Neural cell (in vitro differentiated cells): ENCODE results near the gene SERPINB1. TPM values are rescaled to one million over a fixed set of nuclear protein-coding genes. Genes with fewer than 3 reads are reported as not detected.

Experiments
- H2AFZ ChIP-seq: fragments of 200-600, 300-800 bp; sonication (generic), shearing (Covaris generic); 2 replicates; pipeline ENCODE4 v1.6.0; 2014; ENCODE audit warnings: low read depth, mild to moderate bottlenecking, antibody characterized with exemption, low read length, moderate library complexity
- H3F3A ChIP-seq: fragments of 200-600 bp; shearing (Covaris generic); 2 replicates; pipeline ENCODE4 v1.6.1; 2016; ENCODE audit warnings: mild to moderate bottlenecking, moderate library complexity, mixed read lengths, antibody characterized with exemption, low read length; ENCODE audit not compliant: insufficient read depth, poor library complexity, severe bottlenecking
- H3K27ac ChIP-seq: fragments of 200-600, 300-800 bp; sonication (generic), shearing (Covaris generic); 2 replicates; pipeline ENCODE4 v1.5.1; 2014; ENCODE audit warnings: mild to moderate bottlenecking, low read length, moderate library complexity
- H3K27me3 ChIP-seq: fragments of 300-800, 200-600 bp; sonication (generic), shearing (Covaris generic); 2 replicates; pipeline ENCODE4 v1.6.0; 2014; ENCODE audit warnings: mild to moderate bottlenecking, low read depth, low read length, moderate library complexity; ENCODE audit not compliant: insufficient read depth
- H3K36me3 ChIP-seq: fragments of 300-800, 200-600 bp; sonication (generic), shearing (Covaris generic); 2 replicates; pipeline ENCODE4 v1.5.1; 2014; ENCODE audit warnings: mild to moderate bottlenecking, antibody characterized with exemption, low read length, moderate library complexity; ENCODE audit not compliant: insufficient read depth
- H3K4me2 ChIP-seq: fragments of 300-800, 200-600 bp; sonication (generic), shearing (Covaris generic); 2 replicates; pipeline ENCODE4 v1.6.0; 2014; ENCODE audit warnings: mild to moderate bottlenecking, low read length
- H3K4me3 ChIP-seq: fragments of 300-800, 200-600 bp; sonication (generic), shearing (Covaris generic); 2 replicates; pipeline ENCODE4 v1.5.1; 2014; ENCODE audit warnings: mild to moderate bottlenecking, low read length, moderate library complexity
- H3K79me2 ChIP-seq: fragments of 200-600 bp; shearing (Covaris generic); replicated peaks from 2 replicates; pipeline ENCODE4 v1.6.0; 2014; ENCODE audit warnings: mild to moderate bottlenecking, low read length, moderate library complexity; ENCODE audit not compliant: insufficient read depth
- H3K9ac ChIP-seq: fragments of 300-800, 200-600 bp; sonication (generic), shearing (Covaris generic); 2 replicates; pipeline ENCODE4 v1.6.1; 2016; ENCODE audit warnings: mild to moderate bottlenecking, low read length, mixed read lengths
- H3K9me2 ChIP-seq: fragments of 200-600 bp; shearing (Covaris generic); 2 replicates; pipeline ENCODE4 v1.6.1; 2016; ENCODE audit warnings: mild to moderate bottlenecking, low read length, mixed read lengths; ENCODE audit not compliant: insufficient read depth
- H3K9me3 ChIP-seq: fragments of 200-600, 300-800 bp; sonication (generic), shearing (Covaris generic); 2 replicates; pipeline ENCODE4 v1.6.1; 2016; ENCODE audit warnings: mild to moderate bottlenecking, mixed run types, low read length, moderate library complexity, mixed read lengths
- H4K20me1 ChIP-seq: fragments of 200-600 bp; shearing (Covaris generic); 2 replicates; pipeline ENCODE4 v1.6.1; 2016; ENCODE audit warnings: mild to moderate bottlenecking, mixed run types; ENCODE audit not compliant: insufficient read depth
- EP300 ChIP-seq: fragments of 450-650 bp; conservative IDR thresholded peaks from 2 replicates; pipeline ENCODE4 v1.6.1; 2014; ENCODE audit warnings: antibody characterized with exemption, mild to moderate bottlenecking, moderate library complexity; ENCODE audit not compliant: poor library complexity, severe bottlenecking
- EZH2 ChIP-seq: fragments of 200-600, 300-800 bp; shearing (Covaris generic), sonication (generic); IDR thresholded peaks from 2 replicates; pipeline ENCODE4 v1.6.1; 2014; ENCODE audit warnings: antibody characterized with exemption, low read length, borderline replicate concordance, mild to moderate bottlenecking; ENCODE audit not compliant: insufficient read depth, poor library complexity, severe bottlenecking
- MXI1 ChIP-seq: fragments of 450-650 bp; conservative IDR thresholded peaks from 2 replicates; pipeline ENCODE4 v1.6.1; 2014; ENCODE audit warnings: antibody characterized with exemption, mild to moderate bottlenecking; ENCODE audit not compliant: poor library complexity, severe bottlenecking
- POLR2AphosphoS5 ChIP-seq: IDR thresholded peaks from 2 replicates; pipeline ENCODE4 v1.6.1; 2012
- RAD21 ChIP-seq: fragments of 450-650 bp; conservative IDR thresholded peaks from 2 replicates; pipeline ENCODE4 v1.6.1; 2014; ENCODE audit warnings: antibody characterized with exemption, mild to moderate bottlenecking, moderate library complexity
- SMC3 ChIP-seq: fragments of 450-650 bp; conservative IDR thresholded peaks from 2 replicates; pipeline ENCODE4 v1.6.1; 2014; ENCODE audit warnings: antibody characterized with exemption, mild to moderate bottlenecking, moderate library complexity; ENCODE audit not compliant: poor library complexity
- TAF1 ChIP-seq: IDR thresholded peaks from 2 replicates; pipeline ENCODE4 v1.6.1; 2012; ENCODE audit warnings: low read depth
- polyA plus RNA-seq: library from polyadenylated mRNA; depleted of rRNA; stranded (reverse); fragments of >200 nt; gene quantifications from 2 replicates; pipeline ENCODE4 v1.2.3, GENCODE V29; 2014
- TF ChIP-seq, protein P1 (sequence below): IDR thresholded peaks from 2 replicates; pipeline ENCODE4 v1.6.1; 2012; ENCODE audit warnings: borderline replicate concordance
- TF ChIP-seq, protein P2 (sequence below): fragments of 450-650 bp; IDR thresholded peaks from 2 replicates; pipeline ENCODE4 v1.5.1; 2014; ENCODE audit warnings: antibody characterized with exemption, mild to moderate bottlenecking, moderate library complexity; ENCODE audit not compliant: poor library complexity, severe bottlenecking

Gene SERPINB1
- polyA plus RNA-seq, 1 donor from 2014 or later = not detected

DNA sequence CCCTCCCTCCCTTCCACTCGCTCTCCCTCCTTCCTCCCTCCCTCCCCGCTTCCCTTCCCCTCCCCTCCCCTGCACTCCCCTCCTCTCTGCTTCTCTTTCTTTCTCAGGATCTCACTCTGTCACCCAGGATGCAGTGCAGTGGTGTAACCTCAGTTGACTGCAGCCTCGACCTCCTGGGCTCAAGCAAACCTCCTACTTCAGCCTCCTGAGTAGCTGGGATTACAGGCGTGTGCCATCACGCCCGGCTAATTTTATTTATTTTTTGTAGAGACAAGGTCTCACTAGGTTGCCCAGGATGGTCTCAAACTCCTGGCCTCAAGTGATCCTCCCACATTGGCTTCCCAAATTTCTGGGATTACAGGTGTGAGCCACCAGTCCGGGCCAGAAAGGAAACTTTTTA lies 23.6 kb upstream of the SERPINB1 start:
- no peak overlapping the region for H3K4me2 ChIP-seq

DNA sequence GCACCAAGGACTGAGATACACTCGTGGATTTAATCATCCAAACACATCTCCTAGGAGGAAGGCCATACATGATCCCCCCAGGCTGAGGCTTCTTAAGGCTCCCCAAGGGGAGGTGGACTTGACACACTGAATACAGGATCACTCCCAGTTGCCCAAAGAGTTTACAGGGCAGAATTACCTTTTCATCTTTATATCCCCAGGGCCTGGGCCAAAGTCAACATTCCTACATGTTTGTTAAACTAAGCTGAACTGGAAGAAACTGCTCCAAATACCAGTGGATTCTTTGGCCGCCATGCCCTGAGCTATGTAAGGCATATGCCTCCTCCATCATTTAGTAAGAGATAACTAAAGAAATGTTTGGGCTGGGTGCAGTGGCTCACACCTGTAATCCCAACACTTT lies 22.2 kb upstream of the SERPINB1 start:
- H3K9ac ChIP-seq = no peak overlapping the region
- H3K27me3 ChIP-seq = no peaks in the 10 kb centered on the region
- H3F3A ChIP-seq = no peaks in the 10 kb centered on the region
- no peaks in the 10 kb centered on the region for H3K79me2 ChIP-seq
- no peak overlapping the region for H3K4me3 ChIP-seq
- no peaks in the 10 kb centered on the region for H4K20me1 ChIP-seq
- no peaks in the 10 kb centered on the region for H3K9me2 ChIP-seq
- no peak overlapping the region for H2AFZ ChIP-seq
- no peak overlapping the region for H3K4me2 ChIP-seq
- H3K36me3 ChIP-seq = no peaks in the 10 kb centered on the region
- TF ChIP-seq, protein P1, sequence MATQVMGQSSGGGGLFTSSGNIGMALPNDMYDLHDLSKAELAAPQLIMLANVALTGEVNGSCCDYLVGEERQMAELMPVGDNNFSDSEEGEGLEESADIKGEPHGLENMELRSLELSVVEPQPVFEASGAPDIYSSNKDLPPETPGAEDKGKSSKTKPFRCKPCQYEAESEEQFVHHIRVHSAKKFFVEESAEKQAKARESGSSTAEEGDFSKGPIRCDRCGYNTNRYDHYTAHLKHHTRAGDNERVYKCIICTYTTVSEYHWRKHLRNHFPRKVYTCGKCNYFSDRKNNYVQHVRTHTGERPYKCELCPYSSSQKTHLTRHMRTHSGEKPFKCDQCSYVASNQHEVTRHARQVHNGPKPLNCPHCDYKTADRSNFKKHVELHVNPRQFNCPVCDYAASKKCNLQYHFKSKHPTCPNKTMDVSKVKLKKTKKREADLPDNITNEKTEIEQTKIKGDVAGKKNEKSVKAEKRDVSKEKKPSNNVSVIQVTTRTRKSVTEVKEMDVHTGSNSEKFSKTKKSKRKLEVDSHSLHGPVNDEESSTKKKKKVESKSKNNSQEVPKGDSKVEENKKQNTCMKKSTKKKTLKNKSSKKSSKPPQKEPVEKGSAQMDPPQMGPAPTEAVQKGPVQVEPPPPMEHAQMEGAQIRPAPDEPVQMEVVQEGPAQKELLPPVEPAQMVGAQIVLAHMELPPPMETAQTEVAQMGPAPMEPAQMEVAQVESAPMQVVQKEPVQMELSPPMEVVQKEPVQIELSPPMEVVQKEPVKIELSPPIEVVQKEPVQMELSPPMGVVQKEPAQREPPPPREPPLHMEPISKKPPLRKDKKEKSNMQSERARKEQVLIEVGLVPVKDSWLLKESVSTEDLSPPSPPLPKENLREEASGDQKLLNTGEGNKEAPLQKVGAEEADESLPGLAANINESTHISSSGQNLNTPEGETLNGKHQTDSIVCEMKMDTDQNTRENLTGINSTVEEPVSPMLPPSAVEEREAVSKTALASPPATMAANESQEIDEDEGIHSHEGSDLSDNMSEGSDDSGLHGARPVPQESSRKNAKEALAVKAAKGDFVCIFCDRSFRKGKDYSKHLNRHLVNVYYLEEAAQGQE = no peak
- TF ChIP-seq TAF1 (no peak), MXI1 (no peak)
- TF ChIP-seq, protein P2, sequence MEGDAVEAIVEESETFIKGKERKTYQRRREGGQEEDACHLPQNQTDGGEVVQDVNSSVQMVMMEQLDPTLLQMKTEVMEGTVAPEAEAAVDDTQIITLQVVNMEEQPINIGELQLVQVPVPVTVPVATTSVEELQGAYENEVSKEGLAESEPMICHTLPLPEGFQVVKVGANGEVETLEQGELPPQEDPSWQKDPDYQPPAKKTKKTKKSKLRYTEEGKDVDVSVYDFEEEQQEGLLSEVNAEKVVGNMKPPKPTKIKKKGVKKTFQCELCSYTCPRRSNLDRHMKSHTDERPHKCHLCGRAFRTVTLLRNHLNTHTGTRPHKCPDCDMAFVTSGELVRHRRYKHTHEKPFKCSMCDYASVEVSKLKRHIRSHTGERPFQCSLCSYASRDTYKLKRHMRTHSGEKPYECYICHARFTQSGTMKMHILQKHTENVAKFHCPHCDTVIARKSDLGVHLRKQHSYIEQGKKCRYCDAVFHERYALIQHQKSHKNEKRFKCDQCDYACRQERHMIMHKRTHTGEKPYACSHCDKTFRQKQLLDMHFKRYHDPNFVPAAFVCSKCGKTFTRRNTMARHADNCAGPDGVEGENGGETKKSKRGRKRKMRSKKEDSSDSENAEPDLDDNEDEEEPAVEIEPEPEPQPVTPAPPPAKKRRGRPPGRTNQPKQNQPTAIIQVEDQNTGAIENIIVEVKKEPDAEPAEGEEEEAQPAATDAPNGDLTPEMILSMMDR = no peak
- H3K27ac ChIP-seq = no peak overlapping the region
- no peaks in the 10 kb centered on the region for H3K9me3 ChIP-seq

More for the DNA sequence above, 23.6 kb upstream of the SERPINB1 start:
- Histone ChIP-seq H3K4me3 (no peak overlapping the region), H2AFZ (no peak overlapping the region), H3K79me2 (no peaks in the 10 kb centered on the region), H3F3A (no peaks in the 10 kb centered on the region), H3K9ac (no peak overlapping the region), H3K9me3 (no peaks in the 10 kb centered on the region), H3K36me3 (no peaks in the 10 kb centered on the region), H4K20me1 (no peaks in the 10 kb centered on the region), H3K9me2 (no peaks in the 10 kb centered on the region), H3K27me3 (no peaks in the 10 kb centered on the region), H3K27ac (no peak overlapping the region)
- TF ChIP-seq, protein P1 = no peak
- TF ChIP-seq EP300 (no peak), MXI1 (no peak), EZH2 (no peak), RAD21 (no peak), TAF1 (no peak), POLR2AphosphoS5 (no peak), SMC3 (no peak)
- TF ChIP-seq, protein P2 = no peak
